ENCODE data around the gene LRRC25.

LRRC25 gene

DNA sequence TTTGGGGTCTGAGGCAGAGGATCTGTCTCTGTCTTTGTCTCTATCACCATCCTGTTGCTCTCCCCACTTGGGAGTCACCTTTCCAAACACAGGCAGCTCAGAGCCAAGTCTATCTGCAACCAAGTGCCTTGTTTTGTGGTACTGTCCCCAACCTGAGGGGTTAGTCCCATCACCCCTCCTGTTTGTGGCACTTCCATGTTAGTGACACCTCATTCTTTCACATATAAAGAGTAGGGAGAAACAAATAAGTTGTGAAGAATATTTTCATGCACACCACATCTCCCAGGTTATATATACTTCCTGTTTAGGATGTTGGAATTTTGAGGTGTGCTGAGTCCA, 7.7 kb downstream of the LRRC25 start:
- ChIA-PET POLR2A (no interaction called here), CTCF (interaction anchor here (0.8 to 2.4 kb wide), 5 partner anchors 8 to 30 kb away, joined by 3 to 10 read pairs (median 8); partner anchors contain the start of genes LRRC25 and SSBP4)
- no peak for DNase-seq (ENCODE audit: extremely low spot score)
- TF ChIP-seq FOXA1 (IDR thresholded peaks at IDR 0.05), result no peak
- no peak for TF ChIP-seq BHLHE40 (IDR thresholded peaks at IDR 0.05; ENCODE audit: borderline replicate concordance)
- TF ChIP-seq CTBP1 (IDR thresholded peaks at IDR 0.05; ENCODE audit: borderline replicate concordance), result no peak
- no peak for TF ChIP-seq HDGF (IDR thresholded peaks at IDR 0.05; ENCODE audit: borderline replicate concordance)
- no peak for TF ChIP-seq FOXM1 (IDR thresholded peaks at IDR 0.05; ENCODE audit: borderline replicate concordance)
- no peak for TF ChIP-seq SP1 (IDR thresholded peaks at IDR 0.05)
- TF ChIP-seq ARNT (IDR thresholded peaks at IDR 0.05), result no peak
- TF ChIP-seq SUZ12 (IDR thresholded peaks at IDR 0.05), result no peak
- TF ChIP-seq ELF4 (IDR thresholded peaks at IDR 0.05), result no peak
- TF ChIP-seq, protein P1, sequence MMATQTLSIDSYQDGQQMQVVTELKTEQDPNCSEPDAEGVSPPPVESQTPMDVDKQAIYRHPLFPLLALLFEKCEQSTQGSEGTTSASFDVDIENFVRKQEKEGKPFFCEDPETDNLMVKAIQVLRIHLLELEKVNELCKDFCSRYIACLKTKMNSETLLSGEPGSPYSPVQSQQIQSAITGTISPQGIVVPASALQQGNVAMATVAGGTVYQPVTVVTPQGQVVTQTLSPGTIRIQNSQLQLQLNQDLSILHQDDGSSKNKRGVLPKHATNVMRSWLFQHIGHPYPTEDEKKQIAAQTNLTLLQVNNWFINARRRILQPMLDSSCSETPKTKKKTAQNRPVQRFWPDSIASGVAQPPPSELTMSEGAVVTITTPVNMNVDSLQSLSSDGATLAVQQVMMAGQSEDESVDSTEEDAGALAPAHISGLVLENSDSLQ (IDR thresholded peaks at IDR 0.05), result no peak

DNA sequence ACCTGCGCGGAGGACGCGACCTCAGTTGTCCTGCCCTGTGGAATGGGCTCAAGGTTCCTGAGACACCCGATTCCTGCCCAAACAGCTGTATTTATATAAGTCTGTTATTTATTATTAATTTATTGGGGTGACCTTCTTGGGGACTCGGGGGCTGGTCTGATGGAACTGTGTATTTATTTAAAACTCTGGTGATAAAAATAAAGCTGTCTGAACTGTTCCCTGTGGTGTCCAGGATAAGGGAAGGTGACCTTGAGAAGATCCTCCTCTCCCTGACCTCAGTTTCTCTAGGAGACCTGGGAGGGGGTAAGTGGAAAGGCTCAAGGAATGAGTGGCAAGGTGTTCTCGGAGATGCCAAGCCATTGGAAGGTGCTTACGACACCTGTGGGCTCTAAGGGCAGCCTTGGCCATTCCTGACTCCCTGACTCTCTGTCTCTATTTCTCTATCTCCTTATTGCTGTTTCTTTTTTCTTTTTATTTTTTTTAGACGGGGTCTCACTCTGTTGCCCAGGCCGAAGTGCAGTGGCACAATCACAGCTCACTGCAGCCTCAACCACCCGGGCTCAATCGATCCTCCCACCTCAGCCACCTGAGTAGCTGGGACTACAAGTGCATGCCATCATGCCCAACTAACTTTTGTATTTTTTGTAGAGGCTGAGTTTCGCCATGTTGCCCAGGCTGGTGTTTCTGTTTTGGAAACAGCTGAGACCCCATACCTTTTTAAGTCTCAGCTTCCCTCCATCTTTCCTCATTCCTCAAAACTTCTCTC, 8.3 kb downstream of the LRRC25 start:
- no peak for TF ChIP-seq BHLHE40 (IDR thresholded peaks at IDR 0.05; ENCODE audit: borderline replicate concordance)
- no peak for TF ChIP-seq L3MBTL2 (conservative IDR thresholded peaks at IDR 0.05)
- TF ChIP-seq SP1 (IDR thresholded peaks at IDR 0.05), result no peak
- no peak for TF ChIP-seq FOXM1 (IDR thresholded peaks at IDR 0.05; ENCODE audit: borderline replicate concordance)
- TF ChIP-seq FOXK2 (IDR thresholded peaks at IDR 0.05), result no peak
- no peak for TF ChIP-seq LEF1 (IDR thresholded peaks at IDR 0.05; ENCODE audit: borderline replicate concordance)
- TF ChIP-seq FOXA1 (IDR thresholded peaks at IDR 0.05), result no peak
- TF ChIP-seq, protein P1 (IDR thresholded peaks at IDR 0.05), result no peak
- no peak for TF ChIP-seq HDGF (IDR thresholded peaks at IDR 0.05; ENCODE audit: borderline replicate concordance)
- TF ChIP-seq CTBP1 (IDR thresholded peaks at IDR 0.05; ENCODE audit: borderline replicate concordance), result no peak
- TF ChIP-seq NFRKB (IDR thresholded peaks at IDR 0.05), result no peak
- no peak for TF ChIP-seq ZNF384 (IDR thresholded peaks at IDR 0.05)
- TF ChIP-seq SUZ12 (IDR thresholded peaks at IDR 0.05), result no peak
- TF ChIP-seq ELF4 (IDR thresholded peaks at IDR 0.05), result no peak
- no peak for TF ChIP-seq TARDBP (IDR thresholded peaks at IDR 0.05)
- no peak for TF ChIP-seq ARNT (IDR thresholded peaks at IDR 0.05)
- DNase-seq (ENCODE audit: extremely low spot score), result no peak
- POLR2A ChIA-PET, result no interaction called here
- CTCF ChIA-PET, result interaction anchor here (0.8 to 2.4 kb wide), 10 partner anchors 9 to 61 kb away, joined by 3 to 11 read pairs (median 4); partner anchors contain the start of genes LRRC25 and SSBP4

DNA sequence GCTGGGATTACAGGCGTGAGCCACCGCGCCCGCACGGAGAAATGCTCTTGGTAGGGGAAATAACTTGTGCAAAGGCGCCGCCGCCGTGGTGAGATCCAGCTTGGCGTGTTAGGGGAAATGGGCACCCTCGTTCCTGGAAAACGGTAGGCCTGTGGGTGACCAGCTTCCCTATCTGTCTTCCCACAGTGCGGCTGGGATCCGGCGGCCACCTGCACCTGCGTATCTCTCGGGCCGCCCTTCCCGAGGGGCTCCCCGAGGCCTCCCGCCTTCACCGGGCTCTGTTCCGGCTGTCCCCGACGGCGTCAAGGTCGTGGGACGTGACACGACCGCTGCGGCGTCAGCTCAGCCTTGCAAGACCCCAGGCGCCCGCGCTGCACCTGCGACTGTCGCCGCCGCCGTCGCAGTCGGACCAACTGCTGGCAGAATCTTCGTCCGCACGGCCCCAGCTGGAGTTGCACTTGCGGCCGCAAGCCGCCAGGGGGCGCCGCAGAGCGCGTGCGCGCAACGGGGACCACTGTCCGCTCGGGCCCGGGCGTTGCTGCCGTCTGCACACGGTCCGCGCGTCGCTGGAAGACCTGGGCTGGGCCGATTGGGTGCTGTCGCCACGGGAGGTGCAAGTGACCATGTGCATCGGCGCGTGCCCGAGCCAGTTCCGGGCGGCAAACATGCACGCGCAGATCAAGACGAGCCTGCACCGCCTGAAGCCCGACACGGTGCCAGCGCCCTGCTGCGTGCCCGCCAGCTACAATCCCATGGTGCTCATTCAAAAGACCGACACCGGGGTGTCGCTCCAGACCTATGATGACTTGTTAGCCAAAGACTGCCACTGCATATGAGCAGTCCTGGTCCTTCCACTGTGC, 9.1 kb downstream of the LRRC25 start:
- CTCF ChIA-PET, result interaction anchor here (0.6 to 2.4 kb wide), 13 partner anchors 9 to 129 kb away, joined by 3 to 11 read pairs (median 4); partner anchors contain the start of gene LRRC25
- TF ChIP-seq L3MBTL2 (conservative IDR thresholded peaks at IDR 0.05) (peak; percentile 77), NFRKB (IDR thresholded peaks at IDR 0.05) (no peak), LEF1 (IDR thresholded peaks at IDR 0.05; ENCODE audit: borderline replicate concordance) (no peak)
- DNase-seq (ENCODE audit: extremely low spot score), result peak; percentile 94
- POLR2A ChIA-PET, result interaction anchor here (0.6 to 1.1 kb wide), 2 partner anchors 14 to 144 kb away, joined by 3 to 4 read pairs; no protein-coding TSS in a partner anchor

DNA sequence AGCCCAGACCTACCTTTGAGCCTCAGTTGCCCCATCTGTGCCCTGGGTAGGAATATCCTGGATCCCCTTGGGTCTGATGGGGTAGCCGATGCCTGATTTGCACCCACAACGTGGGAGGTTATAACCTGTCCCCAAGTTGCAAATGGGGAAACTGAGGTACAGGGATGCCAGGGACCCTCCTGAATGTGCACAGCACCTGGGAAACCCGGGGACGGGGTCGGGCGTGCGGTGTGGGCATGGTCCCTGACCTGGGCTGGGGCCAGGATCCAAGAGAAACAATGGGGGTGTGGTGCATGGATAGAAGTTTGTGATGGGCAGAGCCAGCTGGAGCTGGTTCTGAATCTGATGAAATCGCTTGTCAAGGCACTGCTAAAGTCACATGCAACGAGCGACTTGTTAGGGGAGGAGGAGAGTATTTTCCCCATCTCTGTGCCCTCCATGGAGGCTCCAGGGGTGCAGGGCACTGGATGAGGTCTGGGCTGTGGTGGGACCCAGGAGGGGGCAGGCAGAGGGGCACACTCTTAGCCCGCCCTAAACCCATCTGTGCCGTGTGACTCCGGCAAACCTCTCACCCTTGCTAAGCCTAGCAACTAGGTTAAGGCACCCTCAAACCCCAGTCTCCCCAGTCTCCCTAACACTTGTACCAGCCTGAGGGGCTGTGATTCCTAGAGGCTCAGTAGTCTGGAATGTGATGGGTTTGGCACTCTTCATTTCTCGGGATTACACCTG, 10.7 kb downstream of the LRRC25 start:
- no peak for TF ChIP-seq CTBP1 (IDR thresholded peaks at IDR 0.05; ENCODE audit: borderline replicate concordance)
- DNase-seq (ENCODE audit: extremely low spot score), result no peak
- ChIA-PET CTCF (interaction anchor here (1.2 to 1.7 kb wide), 4 partner anchors 24 to 162 kb away, joined by 3 to 5 read pairs (median 4); no protein-coding TSS in a partner anchor), POLR2A (no interaction called here)

DNA sequence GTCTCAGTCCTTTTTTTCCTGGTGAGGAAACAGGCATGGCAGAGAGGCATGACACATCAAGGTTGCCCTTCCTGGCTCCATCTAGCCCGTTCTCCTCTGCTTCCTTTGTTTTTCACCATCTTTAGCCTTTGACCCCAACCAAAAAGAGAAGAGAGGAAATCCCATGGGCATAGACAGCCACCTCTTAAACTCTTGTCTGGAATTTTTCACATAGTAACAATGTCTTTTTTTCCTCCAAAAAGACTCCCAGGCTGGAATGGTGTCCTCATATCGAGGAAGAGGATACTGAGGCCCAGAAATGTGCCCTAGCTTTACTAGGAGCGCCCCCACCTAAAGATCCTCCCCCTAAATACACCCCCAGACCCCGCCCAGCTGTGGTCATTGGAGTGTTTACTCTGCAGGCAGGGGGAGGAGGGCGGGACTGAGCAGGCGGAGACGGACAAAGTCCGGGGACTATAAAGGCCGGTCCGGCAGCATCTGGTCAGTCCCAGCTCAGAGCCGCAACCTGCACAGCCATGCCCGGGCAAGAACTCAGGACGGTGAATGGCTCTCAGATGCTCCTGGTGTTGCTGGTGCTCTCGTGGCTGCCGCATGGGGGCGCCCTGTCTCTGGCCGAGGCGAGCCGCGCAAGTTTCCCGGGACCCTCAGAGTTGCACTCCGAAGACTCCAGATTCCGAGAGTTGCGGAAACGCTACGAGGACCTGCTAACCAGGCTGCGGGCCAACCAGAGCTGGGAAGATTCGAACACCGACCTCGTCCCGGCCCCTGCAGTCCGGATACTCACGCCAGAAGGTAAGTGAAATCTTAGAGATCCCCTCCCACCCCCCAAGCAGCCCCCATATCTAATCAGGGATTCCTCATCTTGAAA, 11.5 kb downstream of the LRRC25 start, which contains the start of gene GDF15:
Gene GDF15, plus strand, starts transcription at position 484 of the 868 bp plus-strand sequence. Its CDS starts 32 bp downstream, at position 516.
- CTCF ChIA-PET, result interaction anchor here (0.5 to 1.7 kb wide), 10 partner anchors 10 to 162 kb away, joined by 3 to 6 read pairs (median 4); partner anchors contain the start of gene SSBP4
- POLR2A ChIA-PET, result no interaction called here
- DNase-seq (ENCODE audit: extremely low spot score), result peak; percentile 82
- TF ChIP-seq CTBP1 (IDR thresholded peaks at IDR 0.05; ENCODE audit: borderline replicate concordance) (no peak), LEF1 (IDR thresholded peaks at IDR 0.05; ENCODE audit: borderline replicate concordance) (no peak), BHLHE40 (IDR thresholded peaks at IDR 0.05; ENCODE audit: borderline replicate concordance) (no peak), TARDBP (IDR thresholded peaks at IDR 0.05) (no peak), ZNF384 (IDR thresholded peaks at IDR 0.05) (no peak), SP1 (IDR thresholded peaks at IDR 0.05) (no peak), NFRKB (IDR thresholded peaks at IDR 0.05) (no peak), HDGF (IDR thresholded peaks at IDR 0.05; ENCODE audit: borderline replicate concordance) (no peak)
